Gastrocnemius medialis (tissue), 4 donors: ENCODE data around the gene PTGES. TPM values are rescaled to one million over a fixed set of nuclear protein-coding genes. Genes with fewer than 3 reads are reported as not detected.

Experiments
- ATAC-seq, 2 donors: fragments of 150-250 bp; one replicate each; pipeline ENCODE4 v1.9.1; 2016
- DNase-seq, 2 donors: peaks; one replicate each; pipeline ENCODE4 v3.0.0-alpha.2; 2019
- H3K27ac ChIP-seq, 4 donors: fragments of 200-600 bp; sonication (generic); 1 replicate in 1 of 4; 2 replicates in 3 of 4; pipeline ENCODE4 v1.5.1; 2016 to 2018; ENCODE audit warnings: mild to moderate bottlenecking in 2 of 4, moderate library complexity in 1 of 4
- H3K27me3 ChIP-seq, 3 donors: fragments of 200-600 bp; sonication (generic) in 2 of 3; 1 replicate in 1 of 3; 2 replicates in 2 of 3; pipeline versions ENCODE4 v1.5.1 to v1.6.0; 2016 to 2019; ENCODE audit warnings: mild to moderate bottlenecking in 1 of 3, moderate library complexity in 1 of 3
- H3K36me3 ChIP-seq, 2 donors: fragments of 200-600 bp; sonication (generic) in 1 of 2; one replicate each; pipeline ENCODE4 v1.5.1; 2017 to 2018
- H3K4me1 ChIP-seq, 2 donors: fragments of 200-600 bp; sonication (generic) in 1 of 2; one replicate each; pipeline ENCODE4 v1.5.1; 2016 to 2017; ENCODE audit warnings: mild to moderate bottlenecking in 2 of 2
- H3K4me3 ChIP-seq, 4 donors: fragments of 200-600 bp; sonication (generic) in 3 of 4; 1 replicate in 1 of 4; 2 replicates in 3 of 4; pipeline ENCODE4 v1.5.1; 2016 to 2019; ENCODE audit warnings: mild to moderate bottlenecking in 2 of 4
- H3K9me3 ChIP-seq, 3 donors: fragments of 200-600 bp; sonication (generic) in 2 of 3; 1 replicate in 1 of 3; 2 replicates in 2 of 3; pipeline ENCODE4 v1.5.1; 2016 to 2019
- CTCF ChIP-seq, 5 experiments: fragments of 450-650 bp in 3 of 5; fragments of 200-600 bp in 2 of 5; sonication (generic) in 2 of 5; IDR thresholded peaks in 4 of 5; conservative IDR thresholded peaks in 1 of 5; 1 replicate in 4 of 5; 2 replicates in 1 of 5; pipeline ENCODE4 v1.5.1; 2016 to 2019; ENCODE audit warnings: antibody characterized with exemption in 5 of 5, mild to moderate bottlenecking in 3 of 5, moderate library complexity in 3 of 5
- POLR2A ChIP-seq, 2 donors: fragments of 450-650 bp; IDR thresholded peaks; one replicate each; pipeline ENCODE4 v1.6.1; 2017; ENCODE audit warnings: antibody characterized with exemption in 2 of 2, mild to moderate bottlenecking in 2 of 2, moderate library complexity in 2 of 2
- in situ Hi-C, 4 donors: fragments of 200-750 bp; cut with MboI; loops; one replicate each; pipeline versions ENCODE4 v1.15.0 to v1.8.0; 2017; ENCODE audit warnings: low sequenced_read_pairs in 4 of 4
- intact Hi-C: fragments of 100-400 bp; cut with DNase I; formaldehyde crosslinking; loops from one replicate; pipeline ENCODE4 v1.15.1; 2023; ENCODE audit warnings: low total_unique reads
- total RNA-seq, 4 donors: library from RNA; depleted of rRNA; stranded (reverse); fragments of >200 nt; gene quantifications; one replicate each; pipeline versions ENCODE4 v1.1.0 to v1.2.3, GENCODE V29; 2016

PTGES gene
- total RNA-seq, 4 donors from 2014 or later: 0.23 to 1.2 (median 0.51) TPM; not detected in 1

GRCh38 chr9:129701549-129701948 is 51.3 kb downstream of the PTGES start:
- DNase-seq: no peak
- intact Hi-C loops (no loop called here), in situ Hi-C loops (no loop called here)
- ATAC-seq: no peak
- TF ChIP-seq POLR2A (IDR thresholded peaks at IDR 0.05) (no peak), CTCF (IDR thresholded peaks at IDR 0.05 in 4 of 5, conservative IDR thresholded peaks at IDR 0.05 in 1 of 5) (no peak)
- H3K36me3 ChIP-seq: no peaks in the 10 kb centered on the region
- no peaks in the 10 kb centered on the region for H3K4me1 ChIP-seq
- no peak overlapping the region for H3K4me3 ChIP-seq
- no peaks in the 10 kb centered on the region for H3K9me3 ChIP-seq
- peaks cover 17 to 37% (median 25%) of the 10 kb centered on the region in 3 donors for H3K27me3 ChIP-seq
- no peak overlapping the region for H3K27ac ChIP-seq

GRCh38 chr9:129701054-129701453 is 51.8 kb downstream of the PTGES start:
- Histone ChIP-seq H3K27me3 (peaks cover 22 to 41% (median 25%) of the 10 kb centered on the region in 3 donors), H3K9me3 (no peaks in the 10 kb centered on the region), H3K27ac (no peak overlapping the region), H3K4me1 (no peaks in the 10 kb centered on the region), H3K36me3 (no peaks in the 10 kb centered on the region), H3K4me3 (no peak overlapping the region)
- intact Hi-C loops (no loop called here), in situ Hi-C loops (no loop called here)
- ATAC-seq (no peak), DNase-seq (no peak)
- TF ChIP-seq POLR2A (IDR thresholded peaks at IDR 0.05): no peak
- no peak for TF ChIP-seq CTCF (IDR thresholded peaks at IDR 0.05 in 4 of 5, conservative IDR thresholded peaks at IDR 0.05 in 1 of 5)

GRCh38 chr9:129698254-129698757 is 54.5 kb downstream of the PTGES start:
- Histone ChIP-seq H3K4me3 (peak overlapping the region in 1 of 4 donors; percentile 24), H3K4me1 (no peaks in the 10 kb centered on the region), H3K27me3 (peaks cover 21 to 43% (median 23%) of the 10 kb centered on the region in 3 donors), H3K27ac (peak overlapping the region in 2 of 4 donors; percentile 43 to 48), H3K9me3 (no peaks in the 10 kb centered on the region), H3K36me3 (no peaks in the 10 kb centered on the region)
- TF ChIP-seq CTCF (IDR thresholded peaks at IDR 0.05 in 4 of 5, conservative IDR thresholded peaks at IDR 0.05 in 1 of 5) (no peak), POLR2A (IDR thresholded peaks at IDR 0.05) (peak in 1 of 2 donors; percentile 21)
- intact Hi-C loops: no loop called here
- ATAC-seq: peak in 1 of 2 donors; percentile 48
- in situ Hi-C loops: no loop called here
- DNase-seq: peak in 1 of 2 donors; percentile 46

- no peaks in the 10 kb centered on the region for H3K4me1 ChIP-seq
- H3K4me3 ChIP-seq: peak overlapping the region; percentile 24 to 47 (median 40)
- H3K9me3 ChIP-seq: no peaks in the 10 kb centered on the region
- in situ Hi-C loops: no loop called here
- intact Hi-C loops: no loop called here
- H3K36me3 ChIP-seq: no peaks in the 10 kb centered on the region
- ATAC-seq: peak in 1 of 2 donors; percentile 56
- peak overlapping the region in 2 of 4 donors; percentile 43 to 48 for H3K27ac ChIP-seq
- DNase-seq: peak in 1 of 2 donors; percentile 34
- H3K27me3 ChIP-seq: peaks cover 18 to 43% (median 22%) of the 10 kb centered on the region in 3 donors
- TF ChIP-seq POLR2A (IDR thresholded peaks at IDR 0.05) (no peak), CTCF (IDR thresholded peaks at IDR 0.05 in 4 of 5, conservative IDR thresholded peaks at IDR 0.05 in 1 of 5) (no peak)
Observed at GRCh38 chr9:129697656-129698253, 55.1 kb downstream of the PTGES start.
